NCI-H2029 treated with DMSO at 0.1 percent for 48 hours (cell line): ENCODE data around the gene CACNG3.

Experiments
- DNase-seq: peaks from one replicate; lab custom pipeline; 2025; lab: John Stamatoyannopoulos, UW

CACNG3 gene

DNA sequence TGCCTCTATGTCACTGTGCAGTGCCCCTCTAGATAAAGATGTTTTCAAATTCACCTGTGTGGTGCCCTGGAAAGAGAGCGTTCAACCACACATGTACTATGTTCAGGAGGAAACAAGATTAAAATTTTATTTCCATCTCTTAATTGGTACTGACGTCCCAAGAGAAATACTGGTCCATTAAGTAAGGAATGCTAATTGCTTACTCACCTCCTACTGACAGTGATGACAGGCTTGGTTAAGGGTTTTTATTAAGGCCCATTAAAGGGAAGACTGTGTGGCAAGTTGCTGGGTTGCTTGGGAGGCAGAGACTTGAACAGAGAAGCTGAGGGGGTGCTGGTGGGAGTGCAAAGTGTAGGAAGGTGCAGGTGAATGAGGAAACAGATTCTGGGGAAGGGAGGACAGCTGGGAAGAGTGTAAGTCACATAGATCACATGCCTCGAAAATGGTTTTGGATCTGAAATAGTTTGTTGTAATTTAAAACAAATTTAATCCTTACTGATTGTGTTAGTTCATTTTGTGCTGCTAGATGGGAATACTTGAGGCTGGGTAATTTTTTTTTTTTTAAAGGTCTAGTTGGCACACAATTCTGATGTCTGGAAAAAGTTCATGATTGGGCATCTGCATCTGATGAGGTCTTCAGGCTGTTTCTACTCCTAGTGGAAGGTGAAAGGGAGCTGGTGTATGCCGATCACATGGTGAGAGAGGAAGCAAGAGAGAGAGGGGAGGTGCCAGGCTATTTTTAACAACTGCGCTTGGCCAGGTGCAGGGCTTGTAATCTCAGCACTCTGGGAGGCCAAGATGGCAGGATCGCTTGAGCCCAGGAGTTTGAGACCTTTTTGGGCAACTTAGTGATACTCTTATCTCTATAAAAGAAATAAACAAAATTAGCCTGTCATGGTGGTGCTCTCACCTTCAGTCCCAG, 140.5 kb downstream of the CACNG3 start:
- no peak for DNase-seq

DNA sequence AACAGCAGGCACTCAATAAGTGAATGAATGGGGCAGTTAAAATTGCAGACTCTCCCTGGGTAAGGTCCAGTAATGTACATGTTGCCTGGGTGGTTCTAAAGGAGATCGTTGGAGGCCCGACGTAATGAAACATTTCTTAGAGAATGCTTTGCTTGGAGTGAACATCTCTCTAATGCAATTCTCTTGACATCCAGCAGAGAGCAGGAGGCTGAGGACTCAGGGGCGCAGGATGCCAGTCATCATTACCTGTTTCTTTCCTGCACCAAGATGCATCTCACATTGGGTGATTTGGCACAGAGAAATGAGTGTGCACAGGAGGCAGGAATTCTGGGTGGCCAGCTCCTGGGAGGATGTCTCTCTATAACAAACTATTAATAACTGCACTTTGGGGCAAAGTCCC, 152.9 kb downstream of the CACNG3 start:
- DNase-seq = no peak
